Measurements from ENCODE around the gene TRIM8. TPM values are rescaled to one million over a fixed set of nuclear protein-coding genes. Genes with fewer than 3 reads are reported as not detected.

TRIM8 gene
- polyA plus RNA-seq, 4 donors: 122 to 157 (median 132) TPM

- DNase-seq (ENCODE audit: low read depth in 4 of 4, low spot score in 2 of 4): no peak
Measured at GRCh38 chr10:102631525-102632393, 12.5 kb upstream of the TRIM8 start.

- DNase-seq (ENCODE audit: low read depth in 4 of 4, low spot score in 2 of 4): no peak
Measured at GRCh38 chr10:102632394-102633111, 11.7 kb upstream of the TRIM8 start.

GRCh38 chr10:102633287-102633686, 11.0 kb upstream of the TRIM8 start:
- no peak for DNase-seq (ENCODE audit: low read depth in 4 of 4, low spot score in 2 of 4)

- DNase-seq (ENCODE audit: low read depth in 4 of 4, low spot score in 2 of 4): no peak
Measured at GRCh38 chr10:102633848-102634247, 10.4 kb upstream of the TRIM8 start.

DNA sequence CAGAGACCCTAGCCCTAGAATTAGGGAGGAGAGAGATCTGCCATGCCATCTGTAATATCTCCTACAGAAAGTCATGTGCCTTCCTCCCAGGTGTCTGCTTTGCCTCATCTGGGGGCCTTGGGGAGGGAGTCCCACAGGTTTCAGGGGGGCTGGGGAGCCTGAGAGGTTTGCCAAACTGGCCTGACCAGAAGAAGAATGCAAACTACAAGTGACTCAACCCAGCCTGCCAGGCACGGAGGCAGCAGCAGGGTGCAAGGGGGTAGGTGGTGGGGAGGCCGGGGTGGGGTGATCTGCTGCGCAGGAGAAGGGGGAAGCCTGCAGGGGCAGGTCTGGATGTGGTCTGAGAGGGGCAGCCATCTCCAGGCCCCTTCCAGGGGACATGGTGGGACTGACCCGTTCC, 9.6 kb upstream of the TRIM8 start:
- no peak for DNase-seq (ENCODE audit: low read depth in 4 of 4, low spot score in 2 of 4)

- DNase-seq (ENCODE audit: low read depth in 4 of 4, low spot score in 2 of 4): no peak
Measured at GRCh38 chr10:102635377-102635776, 8.9 kb upstream of the TRIM8 start.

- DNase-seq (ENCODE audit: low read depth in 4 of 4, low spot score in 2 of 4): no peak
Measured at GRCh38 chr10:102639537-102639936, 4.7 kb upstream of the TRIM8 start.

DNA sequence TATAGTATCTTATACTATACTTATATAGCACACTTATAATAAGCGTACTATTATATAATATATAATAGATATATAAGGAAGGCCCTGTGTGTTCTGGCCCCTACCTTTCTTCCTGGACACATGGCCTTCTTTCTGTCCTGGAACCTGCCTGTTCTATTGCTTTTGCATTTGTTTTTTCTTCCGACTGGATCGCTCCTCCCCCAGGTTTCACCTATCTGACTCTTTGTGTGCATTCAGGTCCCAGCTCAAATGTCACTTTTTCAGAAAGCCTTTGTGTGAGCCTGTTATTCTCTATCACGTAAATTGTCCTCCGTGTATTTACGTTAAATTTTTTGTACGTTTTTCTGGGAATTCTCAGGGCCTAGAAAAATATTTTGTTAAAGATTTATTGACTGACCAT, 2.9 kb upstream of the TRIM8 start:
- DNase-seq (ENCODE audit: low read depth in 4 of 4, low spot score in 2 of 4): no peak

DNA sequence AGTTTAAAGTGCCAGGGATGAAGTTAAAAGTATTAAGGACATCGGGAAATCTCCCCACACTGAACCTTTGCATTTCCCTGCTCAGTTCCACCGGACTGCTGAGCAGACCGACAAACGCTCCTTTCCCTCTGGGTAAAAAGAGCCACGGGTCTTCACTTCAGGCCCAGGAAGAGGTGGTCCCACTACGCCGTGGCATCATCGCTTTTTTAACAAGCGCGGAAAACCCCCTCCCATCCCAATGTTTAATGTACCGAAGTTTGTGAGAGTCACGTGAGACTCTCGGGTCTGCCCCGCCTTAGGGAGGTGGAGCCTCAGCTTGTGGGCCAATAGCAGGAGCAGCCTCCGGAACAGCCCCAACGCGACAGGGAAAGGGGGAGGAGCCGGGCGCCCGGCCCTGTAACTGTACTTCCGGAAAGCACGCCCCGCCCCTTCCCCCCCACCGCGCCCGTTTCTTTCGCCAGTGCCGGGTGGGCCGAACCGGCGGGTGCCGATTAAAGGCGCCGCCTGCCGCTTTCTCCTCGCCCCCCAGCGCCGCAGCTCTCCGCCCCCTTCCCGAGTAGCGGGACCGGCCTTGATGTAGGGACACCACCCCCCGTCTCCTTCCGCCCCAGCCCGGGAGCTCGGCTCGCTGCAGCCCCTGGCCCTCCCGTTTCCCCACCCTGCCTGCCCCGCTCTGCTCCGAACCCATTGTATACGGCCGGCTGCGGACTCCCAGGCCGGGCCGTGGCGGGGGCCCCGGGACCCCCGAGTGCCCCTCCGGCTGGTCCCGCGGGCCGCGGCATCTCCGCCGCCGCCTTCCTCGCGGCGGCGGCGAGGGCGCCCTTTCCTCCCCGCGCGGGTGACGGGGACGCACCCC, 2.2 kb upstream of the TRIM8 start:
- DNase-seq (ENCODE audit: low read depth in 4 of 4, low spot score in 2 of 4): peak in 3 of 4 donors; percentile 95 to 98 (median 97)

GRCh38 chr10:102642736-102643335, 1.4 kb upstream of the TRIM8 start:
- no peak for DNase-seq (ENCODE audit: low read depth in 4 of 4, low spot score in 2 of 4)

DNA sequence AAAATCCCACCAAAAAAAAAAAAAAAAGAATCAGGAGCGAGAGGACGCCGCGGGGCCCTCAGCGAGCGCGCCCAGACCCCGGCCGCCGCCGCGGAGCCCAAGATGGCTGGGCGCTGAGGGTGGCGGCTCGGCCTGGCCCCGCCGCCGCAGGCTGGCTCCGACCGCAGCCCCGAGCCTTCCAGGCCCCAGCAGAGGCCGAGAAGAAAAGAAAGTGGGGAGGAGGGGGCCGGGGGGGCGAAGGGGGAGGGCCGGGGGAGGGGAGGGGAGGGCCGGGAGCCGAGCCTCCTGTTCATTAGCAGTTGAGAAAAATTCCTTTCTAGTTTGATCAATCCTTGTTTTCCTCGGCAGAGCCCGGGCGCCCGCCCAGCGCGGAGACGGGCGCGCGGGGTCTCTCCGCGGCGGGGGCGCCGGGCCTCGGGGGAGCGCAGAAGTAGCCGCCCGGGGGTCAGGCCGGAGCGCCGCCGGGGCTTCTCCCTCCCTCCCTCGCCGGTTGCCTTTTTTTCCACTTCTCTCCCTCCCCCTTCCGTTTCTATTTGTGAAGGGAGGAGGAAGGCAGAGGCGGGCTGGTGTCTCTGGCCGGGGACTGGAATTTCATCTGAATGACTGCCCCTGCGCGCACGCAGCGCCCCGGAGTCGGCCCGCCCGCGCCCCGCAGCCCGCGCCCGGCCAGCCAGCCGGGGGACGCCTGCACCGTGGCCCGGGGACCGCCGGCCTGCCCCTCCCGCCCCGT, 778 bp upstream of the TRIM8 start:
- DNase-seq (ENCODE audit: low read depth in 4 of 4, low spot score in 2 of 4): no peak

DNA sequence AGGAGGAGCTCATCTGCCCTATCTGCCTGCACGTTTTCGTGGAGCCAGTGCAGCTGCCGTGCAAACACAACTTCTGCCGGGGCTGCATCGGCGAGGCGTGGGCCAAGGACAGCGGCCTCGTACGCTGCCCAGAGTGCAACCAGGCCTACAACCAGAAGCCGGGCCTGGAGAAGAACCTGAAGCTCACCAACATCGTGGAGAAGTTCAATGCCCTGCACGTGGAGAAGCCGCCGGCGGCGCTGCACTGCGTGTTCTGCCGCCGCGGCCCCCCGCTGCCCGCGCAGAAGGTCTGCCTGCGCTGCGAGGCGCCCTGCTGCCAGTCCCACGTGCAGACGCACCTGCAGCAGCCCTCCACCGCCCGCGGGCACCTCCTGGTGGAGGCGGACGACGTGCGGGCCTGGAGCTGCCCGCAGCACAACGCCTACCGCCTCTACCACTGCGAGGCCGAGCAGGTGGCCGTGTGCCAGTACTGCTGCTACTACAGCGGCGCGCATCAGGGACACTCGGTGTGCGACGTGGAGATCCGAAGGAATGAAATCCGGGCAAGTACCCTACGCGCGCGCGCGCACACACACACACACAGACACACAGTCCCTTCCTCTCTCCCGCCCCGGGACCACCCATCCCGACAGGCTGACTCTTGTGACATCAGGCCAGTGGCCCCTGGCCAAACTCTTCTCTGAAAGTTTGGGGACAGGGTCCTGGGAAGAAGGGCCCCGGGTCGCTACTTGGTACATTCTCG, 538 bp downstream of the TRIM8 start:
- DNase-seq (ENCODE audit: low read depth in 4 of 4, low spot score in 2 of 4): no peak

DNA sequence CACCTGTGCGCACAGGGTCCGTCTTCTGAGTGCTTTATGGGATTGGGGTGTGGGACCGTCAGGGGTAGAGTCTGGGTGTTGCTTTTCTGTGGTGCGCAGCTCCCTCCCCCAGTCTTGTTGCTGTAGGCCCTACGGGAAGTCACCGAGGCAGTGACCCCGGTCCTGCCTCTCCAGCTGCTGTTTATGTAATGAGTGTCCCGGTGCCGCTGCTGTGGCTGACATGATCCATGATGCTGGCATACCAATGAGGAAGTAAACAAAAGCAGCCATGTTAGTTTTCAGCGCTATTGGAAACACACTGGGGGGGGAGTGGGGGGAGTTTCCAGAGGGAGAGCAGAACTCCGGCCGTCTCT, 1.1 kb downstream of the TRIM8 start:
- DNase-seq (ENCODE audit: low read depth in 4 of 4, low spot score in 2 of 4): peak in 1 of 4 donors; percentile 73

DNA sequence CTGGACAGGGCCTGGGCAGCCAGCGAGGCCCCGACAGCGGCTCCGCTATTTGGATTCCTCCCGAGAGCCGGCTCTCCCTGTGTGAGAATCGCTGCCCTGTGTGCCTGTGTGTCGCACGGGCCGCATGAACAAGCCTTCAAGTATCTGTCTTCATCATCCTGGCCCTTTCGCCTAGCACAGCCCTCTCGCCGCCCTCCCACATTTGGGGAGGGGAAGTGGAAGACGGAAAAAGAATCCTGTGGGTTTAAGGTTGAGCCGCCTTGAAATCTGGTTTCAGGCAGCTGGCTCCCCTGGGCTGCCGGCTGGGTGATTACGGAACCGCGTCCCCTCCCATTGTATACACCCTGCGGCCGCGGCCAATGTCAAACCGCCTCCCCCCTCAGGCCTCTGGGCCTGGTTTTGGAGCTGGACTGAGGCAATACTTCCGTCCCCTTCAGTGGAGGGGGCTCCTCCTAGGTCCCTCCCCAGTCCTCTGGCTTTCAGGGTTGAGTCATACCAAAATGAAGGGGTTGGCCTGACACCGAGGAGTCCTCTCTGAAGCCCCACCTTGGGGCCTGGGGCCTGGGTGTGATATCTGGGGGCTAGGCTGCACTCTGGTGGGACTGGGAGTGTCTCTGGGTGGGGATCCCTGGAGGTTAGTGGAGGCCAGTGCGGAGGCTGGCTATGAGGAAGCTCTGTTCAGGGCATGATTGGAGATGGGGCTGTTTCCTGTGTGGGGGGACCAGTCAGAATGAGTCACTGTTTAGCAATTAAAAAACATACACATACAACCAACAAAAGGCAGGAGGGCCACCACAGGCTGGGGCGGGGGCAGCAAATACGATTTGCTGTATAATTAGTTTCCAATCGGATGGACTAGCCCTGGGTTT, 1.7 kb downstream of the TRIM8 start:
- DNase-seq (ENCODE audit: low read depth in 4 of 4, low spot score in 2 of 4): no peak

DNA sequence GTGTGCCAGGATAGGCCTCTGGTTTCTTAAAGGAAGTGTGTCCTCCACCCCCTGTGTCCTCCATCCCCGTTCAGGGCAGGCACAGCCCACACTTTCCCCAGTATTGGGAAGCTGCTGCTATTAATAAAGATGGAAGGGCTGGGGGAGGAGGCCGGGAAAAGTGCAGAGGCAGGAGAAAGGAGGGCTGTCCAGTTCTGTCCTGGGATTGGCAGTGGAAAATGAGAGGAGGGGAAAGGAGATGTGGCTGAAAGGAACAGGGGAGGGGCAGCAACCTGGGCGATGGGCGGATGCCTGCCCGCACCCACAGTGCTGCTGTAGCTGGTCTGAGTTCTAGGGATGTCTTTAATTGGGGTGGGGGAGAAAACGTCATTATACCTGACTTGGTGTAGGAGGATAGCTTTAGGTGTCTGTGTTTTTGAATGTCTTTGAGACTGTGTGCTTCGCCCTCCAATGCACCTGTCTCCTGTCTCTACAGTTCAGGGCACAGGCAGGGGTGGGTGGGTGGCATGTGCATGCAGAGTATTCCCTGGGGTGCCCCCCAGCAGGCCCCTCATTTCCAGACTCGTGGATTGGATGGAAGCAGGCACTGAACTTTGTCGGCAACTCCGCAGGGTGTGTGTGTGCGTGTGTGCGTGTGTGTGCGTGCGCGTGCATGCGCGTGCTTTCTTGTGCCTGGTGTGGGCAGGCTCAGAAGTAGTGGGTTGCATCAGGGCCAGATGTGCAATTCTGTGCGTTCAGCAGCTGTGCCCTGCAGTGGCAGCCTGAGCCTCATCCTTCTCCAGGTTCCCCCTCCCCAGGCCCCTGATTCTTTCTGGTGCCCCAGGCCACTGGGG, 2.5 kb downstream of the TRIM8 start:
- DNase-seq (ENCODE audit: low read depth in 4 of 4, low spot score in 2 of 4): peak in 1 of 4 donors; percentile 53

- no peak for DNase-seq (ENCODE audit: low read depth in 4 of 4, low spot score in 2 of 4)
Measured at GRCh38 chr10:102647443-102648268, 3.4 kb downstream of the TRIM8 start.

Data from left renal cortex interstitium (tissue), 4 donors.